ENCODE measurements around the gene NME2.

DNA sequence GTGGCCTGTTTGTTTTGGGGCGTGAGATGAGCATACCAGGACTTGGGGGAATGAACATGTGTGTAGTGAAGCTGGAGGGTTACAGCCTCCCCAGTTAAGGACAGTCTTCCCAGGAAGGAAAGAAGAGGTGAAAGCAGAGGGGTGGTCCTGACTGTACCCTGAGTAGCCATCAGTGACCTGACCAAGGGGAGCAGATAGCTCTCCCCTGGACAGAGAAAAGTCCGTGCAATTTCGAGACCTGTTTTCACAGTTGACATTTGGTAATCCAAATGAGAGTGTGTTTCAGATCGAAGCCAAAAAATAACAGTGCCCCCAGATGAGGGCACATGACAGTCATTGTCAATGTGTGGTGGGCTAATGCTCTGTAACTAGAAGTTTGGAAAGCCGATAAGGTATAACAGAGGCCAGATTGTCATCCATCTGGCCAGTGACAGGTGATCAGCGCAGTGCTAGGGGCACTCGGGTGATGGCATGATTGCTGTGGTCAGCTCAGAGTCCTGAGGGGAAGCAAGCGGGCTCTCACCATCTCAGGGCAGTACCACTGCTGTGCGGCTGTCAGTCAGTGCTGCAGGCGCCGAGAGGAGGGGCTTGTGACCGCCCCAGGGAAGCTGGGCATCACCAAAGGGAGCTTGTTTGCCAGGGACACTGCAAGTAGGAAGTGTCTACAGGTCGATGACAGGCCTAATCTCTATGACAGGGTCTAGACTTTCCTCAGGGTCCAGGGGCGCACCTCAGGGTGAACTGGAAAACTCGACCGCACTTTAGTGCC lies 1.1 kb upstream of the NME2 start:
- TF ChIP-seq TAF1 (IDR thresholded peaks at IDR 0.05; ENCODE audit: low read depth) (no peak), EP300 (conservative IDR thresholded peaks at IDR 0.05; ENCODE audit: poor library complexity, severe bottlenecking) (no peak), MXI1 (conservative IDR thresholded peaks at IDR 0.05; ENCODE audit: poor library complexity, severe bottlenecking) (no peak)
- TF ChIP-seq, protein P1, sequence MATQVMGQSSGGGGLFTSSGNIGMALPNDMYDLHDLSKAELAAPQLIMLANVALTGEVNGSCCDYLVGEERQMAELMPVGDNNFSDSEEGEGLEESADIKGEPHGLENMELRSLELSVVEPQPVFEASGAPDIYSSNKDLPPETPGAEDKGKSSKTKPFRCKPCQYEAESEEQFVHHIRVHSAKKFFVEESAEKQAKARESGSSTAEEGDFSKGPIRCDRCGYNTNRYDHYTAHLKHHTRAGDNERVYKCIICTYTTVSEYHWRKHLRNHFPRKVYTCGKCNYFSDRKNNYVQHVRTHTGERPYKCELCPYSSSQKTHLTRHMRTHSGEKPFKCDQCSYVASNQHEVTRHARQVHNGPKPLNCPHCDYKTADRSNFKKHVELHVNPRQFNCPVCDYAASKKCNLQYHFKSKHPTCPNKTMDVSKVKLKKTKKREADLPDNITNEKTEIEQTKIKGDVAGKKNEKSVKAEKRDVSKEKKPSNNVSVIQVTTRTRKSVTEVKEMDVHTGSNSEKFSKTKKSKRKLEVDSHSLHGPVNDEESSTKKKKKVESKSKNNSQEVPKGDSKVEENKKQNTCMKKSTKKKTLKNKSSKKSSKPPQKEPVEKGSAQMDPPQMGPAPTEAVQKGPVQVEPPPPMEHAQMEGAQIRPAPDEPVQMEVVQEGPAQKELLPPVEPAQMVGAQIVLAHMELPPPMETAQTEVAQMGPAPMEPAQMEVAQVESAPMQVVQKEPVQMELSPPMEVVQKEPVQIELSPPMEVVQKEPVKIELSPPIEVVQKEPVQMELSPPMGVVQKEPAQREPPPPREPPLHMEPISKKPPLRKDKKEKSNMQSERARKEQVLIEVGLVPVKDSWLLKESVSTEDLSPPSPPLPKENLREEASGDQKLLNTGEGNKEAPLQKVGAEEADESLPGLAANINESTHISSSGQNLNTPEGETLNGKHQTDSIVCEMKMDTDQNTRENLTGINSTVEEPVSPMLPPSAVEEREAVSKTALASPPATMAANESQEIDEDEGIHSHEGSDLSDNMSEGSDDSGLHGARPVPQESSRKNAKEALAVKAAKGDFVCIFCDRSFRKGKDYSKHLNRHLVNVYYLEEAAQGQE (IDR thresholded peaks at IDR 0.05; ENCODE audit: borderline replicate concordance): no peak
- TF ChIP-seq, protein P2, sequence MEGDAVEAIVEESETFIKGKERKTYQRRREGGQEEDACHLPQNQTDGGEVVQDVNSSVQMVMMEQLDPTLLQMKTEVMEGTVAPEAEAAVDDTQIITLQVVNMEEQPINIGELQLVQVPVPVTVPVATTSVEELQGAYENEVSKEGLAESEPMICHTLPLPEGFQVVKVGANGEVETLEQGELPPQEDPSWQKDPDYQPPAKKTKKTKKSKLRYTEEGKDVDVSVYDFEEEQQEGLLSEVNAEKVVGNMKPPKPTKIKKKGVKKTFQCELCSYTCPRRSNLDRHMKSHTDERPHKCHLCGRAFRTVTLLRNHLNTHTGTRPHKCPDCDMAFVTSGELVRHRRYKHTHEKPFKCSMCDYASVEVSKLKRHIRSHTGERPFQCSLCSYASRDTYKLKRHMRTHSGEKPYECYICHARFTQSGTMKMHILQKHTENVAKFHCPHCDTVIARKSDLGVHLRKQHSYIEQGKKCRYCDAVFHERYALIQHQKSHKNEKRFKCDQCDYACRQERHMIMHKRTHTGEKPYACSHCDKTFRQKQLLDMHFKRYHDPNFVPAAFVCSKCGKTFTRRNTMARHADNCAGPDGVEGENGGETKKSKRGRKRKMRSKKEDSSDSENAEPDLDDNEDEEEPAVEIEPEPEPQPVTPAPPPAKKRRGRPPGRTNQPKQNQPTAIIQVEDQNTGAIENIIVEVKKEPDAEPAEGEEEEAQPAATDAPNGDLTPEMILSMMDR (IDR thresholded peaks at IDR 0.05; ENCODE audit: poor library complexity, severe bottlenecking): no peak

Measured in neural cell (in vitro differentiated cells).